Right lung (tissue), 5 donors: Measurements from ENCODE around the gene NR6A1. TPM values are rescaled to one million over a fixed set of nuclear protein-coding genes. Genes with fewer than 3 reads are reported as not detected.
A peak's percentile ranks its signal among the peaks of the same experiment; 100 is the strongest.

Source experiments
- DNase-seq, 2 donors: peaks; one replicate each; pipeline ENCODE4 v3.0.0-alpha.2; 2013
- polyA plus RNA-seq, 5 donors: library from polyadenylated mRNA; unstranded; fragments of 120-200 nt; gene quantifications; one replicate each; pipeline versions ENCODE4 v1.2.1 to v1.2.3, GENCODE V29; 2013; ENCODE audit warnings: inconsistent platforms in 1 of 5, low replicate concordance in 1 of 5; ENCODE audit not compliant: insufficient read length in 5 of 5, insufficient read depth in 1 of 5

Gene NR6A1
- polyA plus RNA-seq, 5 donors, result 1.3 to 2.5 (median 1.5) TPM

DNA sequence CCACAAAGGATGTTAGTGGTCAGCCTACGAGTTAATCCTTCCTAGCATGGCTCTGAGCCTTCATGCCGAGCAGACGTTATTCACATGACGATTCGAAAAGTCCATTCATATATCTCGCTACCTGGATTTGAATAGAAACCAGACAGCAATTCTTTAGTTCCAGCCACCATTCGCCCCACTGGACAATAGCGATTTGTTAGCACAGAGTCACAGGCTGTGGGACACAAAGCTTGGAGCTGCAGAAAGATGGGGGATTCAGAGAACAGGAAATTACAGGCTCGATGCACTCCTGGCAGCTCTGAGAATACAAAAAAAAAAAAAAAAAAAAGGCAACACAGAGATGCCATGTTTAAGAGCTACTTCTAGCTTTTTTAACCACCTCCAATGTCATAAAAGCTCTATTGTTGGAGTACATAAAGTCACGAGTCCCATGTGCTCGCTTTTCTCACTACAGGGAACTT is 110.7 kb downstream of the NR6A1 start:
- peak; percentile 65 to 78 for DNase-seq

GRCh38 chr9:124659099-124659659 is 111.9 kb downstream of the NR6A1 start:
- peak; percentile 84 to 88 for DNase-seq

GRCh38 chr9:124658165-124659017 is 112.7 kb downstream of the NR6A1 start:
- DNase-seq, result peak; percentile 90 to 94

GRCh38 chr9:124657516-124657915 is 113.6 kb downstream of the NR6A1 start:
- no peak for DNase-seq

DNA sequence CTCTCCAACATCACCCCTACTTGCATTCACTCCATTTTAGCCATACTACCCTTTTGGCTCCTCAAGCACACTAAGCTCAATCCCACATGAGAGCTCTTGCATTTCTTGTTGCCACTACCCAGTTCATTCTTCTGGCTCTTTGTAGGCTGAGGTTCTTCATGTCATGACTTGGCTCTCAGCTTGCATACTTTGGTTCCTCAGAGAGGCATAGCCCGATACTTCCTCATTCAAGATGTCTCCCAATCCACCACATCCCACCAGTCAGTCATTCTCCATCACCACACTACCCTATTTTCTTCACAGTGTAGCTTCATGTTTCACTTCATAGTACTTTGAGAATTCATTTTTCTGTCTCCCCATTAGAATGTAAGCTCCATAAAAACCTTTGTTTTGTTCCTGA is 116.7 kb downstream of the NR6A1 start:
- DNase-seq, result no peak

DNA sequence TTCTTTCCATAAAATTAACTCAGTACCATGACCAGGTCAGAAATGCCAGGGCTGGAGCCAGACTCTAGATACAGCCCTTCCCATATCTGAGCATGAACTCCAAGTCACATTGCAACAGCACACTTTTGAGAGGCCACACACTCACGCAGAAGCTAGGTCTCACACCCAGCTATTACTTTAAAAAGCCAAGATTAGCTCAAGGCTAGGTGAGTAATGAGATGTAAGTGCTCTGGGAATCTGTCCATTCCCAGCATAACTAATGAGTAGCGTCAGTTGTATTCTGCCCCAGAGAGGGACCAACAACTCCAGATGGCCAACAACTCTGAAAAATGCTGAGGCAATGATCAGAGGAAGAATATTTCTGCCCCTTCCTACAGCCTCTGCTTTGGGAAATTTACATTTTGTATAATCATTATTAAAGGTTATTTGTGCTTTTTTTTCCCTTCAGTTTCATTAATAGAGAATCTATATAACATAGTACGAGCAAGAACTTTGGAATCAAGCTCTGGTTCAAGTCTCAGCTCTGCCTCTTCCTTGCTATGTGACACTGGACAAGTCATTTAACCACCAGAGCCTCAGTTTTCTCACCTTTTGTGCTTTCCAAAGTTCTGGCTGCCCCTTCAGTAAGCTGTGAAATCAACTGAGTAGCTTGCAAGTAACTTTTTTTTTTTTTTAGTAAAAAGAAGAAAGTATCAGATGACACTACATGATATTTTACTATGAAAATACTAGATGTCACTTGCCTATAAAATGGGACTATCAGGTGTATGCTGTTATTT is 118.3 kb downstream of the NR6A1 start:
- no peak for DNase-seq

- no peak for DNase-seq
Observed at GRCh38 chr9:124652203-124652602, 118.9 kb downstream of the NR6A1 start.

DNA sequence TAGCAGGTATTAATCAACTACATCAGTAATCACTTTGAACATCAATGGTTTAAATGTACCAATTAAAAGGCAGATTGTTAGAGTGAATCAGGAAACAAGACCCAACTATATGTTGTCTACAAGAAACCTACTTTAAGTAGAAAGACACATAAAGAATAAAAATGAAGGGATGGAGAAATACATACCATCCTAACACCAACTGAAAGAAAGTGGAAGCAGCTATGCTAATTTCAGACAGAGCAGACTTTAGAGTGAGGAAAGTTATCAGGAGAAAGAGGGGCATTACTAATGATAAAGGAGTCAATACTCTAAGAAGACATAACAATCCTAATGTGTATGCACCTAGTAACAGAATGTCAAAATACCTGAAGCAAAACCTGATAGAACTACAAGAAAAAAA is 125.8 kb downstream of the NR6A1 start:
- DNase-seq, result no peak

DNA sequence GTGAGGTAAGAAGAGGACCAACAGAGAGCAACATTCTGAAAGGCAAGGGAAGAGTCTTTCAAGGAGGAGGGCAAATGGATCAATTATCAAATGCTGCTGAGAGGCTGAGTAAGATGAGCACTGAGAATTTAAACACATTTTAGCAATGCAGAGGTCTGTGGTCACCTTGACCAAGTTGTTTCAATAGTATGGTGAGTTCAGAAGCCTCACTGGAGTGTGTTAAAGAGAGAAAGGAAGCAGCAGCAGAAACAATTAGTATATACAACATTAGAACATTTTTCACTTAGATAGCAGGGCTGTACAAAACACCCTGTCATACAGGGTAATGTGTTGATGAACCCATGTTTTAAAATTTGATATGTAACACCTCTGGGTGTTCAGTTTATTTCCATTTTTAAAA is 131.5 kb downstream of the NR6A1 start:
- no peak for DNase-seq

DNA sequence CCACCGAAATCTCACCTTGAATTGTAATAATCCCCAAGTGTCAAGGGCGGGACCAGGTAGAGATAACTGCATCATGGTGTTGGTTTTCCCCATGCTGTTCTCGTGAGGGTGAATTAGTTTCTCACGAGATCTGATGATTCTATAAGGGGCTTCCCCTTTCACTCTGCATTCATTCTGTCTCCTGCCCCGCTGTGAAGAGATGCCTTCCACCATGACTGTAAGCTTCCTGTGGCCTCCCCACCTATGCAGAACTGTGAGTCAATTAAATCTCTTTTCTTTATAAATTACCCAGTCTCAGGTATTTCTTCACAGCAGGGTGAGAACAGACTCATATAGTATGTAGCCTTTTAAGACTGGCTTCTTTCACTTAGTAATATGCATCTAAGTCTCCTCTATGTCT is 135.8 kb downstream of the NR6A1 start:
- no peak for DNase-seq

DNA sequence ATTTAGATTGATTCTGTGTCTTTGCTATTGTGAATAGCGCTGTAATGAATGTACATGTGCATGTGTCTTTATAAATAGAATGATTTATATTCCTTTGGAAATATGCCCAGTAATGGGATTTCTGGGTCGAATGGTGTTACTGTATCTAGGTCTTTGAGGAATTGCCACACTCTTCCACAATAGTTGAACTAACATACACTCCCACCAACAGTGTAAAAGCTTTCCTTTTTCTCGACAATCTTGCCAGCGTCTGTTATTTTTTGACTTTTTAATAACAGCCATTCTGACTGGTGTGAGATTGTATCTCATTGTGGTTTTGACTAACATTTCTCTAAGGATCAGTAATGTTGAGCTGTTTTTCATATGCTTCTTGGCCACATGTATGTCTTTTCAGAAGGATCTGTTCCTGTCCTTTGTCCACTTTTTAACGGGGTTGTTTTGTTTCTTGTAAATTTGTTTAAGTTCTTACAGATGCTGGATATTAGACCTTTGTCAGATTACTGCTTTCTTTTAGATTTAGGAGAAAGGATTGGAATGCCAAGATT is 139.0 kb downstream of the NR6A1 start:
- DNase-seq, result no peak

DNA sequence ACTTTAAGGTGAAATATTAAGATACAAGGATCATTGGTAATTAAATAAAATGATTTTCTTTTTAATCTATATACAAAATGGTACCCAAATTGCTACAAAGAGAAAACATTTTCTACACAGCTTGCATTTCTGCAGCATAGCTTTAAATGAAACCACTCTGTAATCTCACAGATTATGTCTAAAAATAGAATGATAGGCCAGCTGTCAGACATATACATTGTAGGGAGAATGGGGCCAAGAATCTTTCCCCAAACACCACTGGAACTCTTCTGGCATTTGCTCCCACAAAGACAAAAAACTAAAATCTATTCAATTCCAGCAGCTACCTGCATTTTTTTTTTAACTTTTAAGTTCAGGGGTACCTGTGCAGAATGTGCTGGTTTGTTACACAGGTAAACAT is 139.8 kb downstream of the NR6A1 start:
- DNase-seq, result no peak

DNA sequence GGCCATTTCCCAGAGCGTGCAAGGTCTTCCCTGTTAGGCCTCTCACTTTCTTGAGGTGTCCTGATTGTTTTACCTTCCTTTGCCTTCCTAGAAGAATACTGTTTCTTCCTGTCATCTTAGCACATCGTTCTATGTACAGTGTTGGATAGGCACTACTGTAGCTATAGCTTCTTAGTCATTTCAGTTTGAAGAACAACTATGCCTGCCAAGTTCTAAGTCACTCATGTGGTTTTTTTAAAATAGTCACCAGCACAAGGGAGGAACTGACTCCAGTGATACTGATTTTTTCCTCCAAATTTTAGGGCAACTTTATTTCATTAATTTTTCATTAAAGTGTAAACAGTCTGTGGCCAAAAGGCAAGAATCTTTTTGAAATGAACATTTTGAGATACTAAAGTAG is 141.5 kb downstream of the NR6A1 start:
- DNase-seq, result no peak

- no peak for DNase-seq
Observed at GRCh38 chr9:124628741-124629140, 142.4 kb downstream of the NR6A1 start.

GRCh38 chr9:124626276-124626675 is 144.8 kb downstream of the NR6A1 start:
- no peak for DNase-seq

DNA sequence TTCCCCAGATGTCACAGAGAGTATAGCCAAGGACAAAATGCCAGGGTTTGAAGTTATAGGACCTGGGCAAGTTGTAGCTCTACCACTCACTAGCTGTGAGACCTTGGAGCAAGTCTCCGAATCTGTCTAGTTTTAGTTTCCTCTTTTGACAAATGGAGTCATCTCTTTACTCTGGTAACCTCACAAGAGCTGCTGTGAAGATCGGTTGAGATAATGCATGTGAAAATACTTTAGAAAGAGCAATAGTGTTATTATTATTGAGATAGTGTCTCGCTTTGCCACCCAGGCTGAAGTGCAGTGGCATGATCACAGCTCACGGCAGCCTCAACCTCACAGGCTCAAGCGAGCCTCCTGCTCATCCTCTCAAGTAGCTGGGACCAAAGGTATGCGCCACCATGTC is 146.0 kb downstream of the NR6A1 start:
- no peak for DNase-seq

DNA sequence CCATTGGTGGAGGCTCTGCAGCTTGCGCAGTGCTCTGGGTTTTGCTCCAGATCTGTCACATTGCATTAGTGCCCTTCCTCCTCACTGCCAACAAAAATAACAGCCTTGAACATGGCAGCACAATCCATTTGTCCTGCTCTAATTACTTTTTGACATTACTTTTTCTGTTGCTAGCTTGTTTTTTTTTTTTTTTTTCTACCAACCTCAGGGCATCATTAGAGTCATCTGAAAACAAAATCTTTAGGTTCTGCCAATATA is 146.4 kb downstream of the NR6A1 start:
- DNase-seq, result no peak

DNA sequence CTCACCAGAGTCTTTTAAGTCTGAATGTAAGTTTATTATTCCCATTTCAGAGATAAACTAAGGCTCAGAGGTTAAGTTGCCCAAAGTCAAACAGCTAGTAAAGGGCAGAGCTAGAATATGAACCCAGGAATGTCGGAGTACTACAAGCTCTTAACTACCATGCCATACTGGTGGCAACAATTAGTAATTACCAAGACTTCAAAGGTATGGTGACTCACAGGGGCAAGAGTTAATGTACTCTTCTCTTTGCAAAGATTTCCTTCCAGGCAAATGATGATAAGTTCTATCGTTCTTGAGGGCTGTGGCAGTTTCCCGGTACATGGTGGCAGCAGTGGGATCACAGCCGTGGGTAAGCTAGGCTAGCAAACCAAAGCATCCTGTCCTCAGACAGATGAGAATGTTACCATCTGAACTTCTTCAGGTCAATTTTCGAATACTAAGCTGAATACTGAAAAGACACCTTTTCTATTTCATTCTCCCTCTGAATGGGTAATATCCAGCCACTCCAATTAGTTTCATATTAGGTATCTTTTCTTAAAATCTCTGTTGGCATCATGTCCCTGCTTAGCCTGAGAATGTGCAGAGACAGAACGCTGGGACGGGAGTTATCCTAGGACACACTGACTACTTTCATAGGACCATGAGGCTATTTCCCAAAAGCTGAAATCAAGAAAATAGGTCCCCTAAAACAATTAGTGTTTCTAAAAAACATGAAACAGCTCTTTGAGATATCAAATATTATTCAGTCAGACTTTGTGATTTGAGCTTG is 147.0 kb downstream of the NR6A1 start:
- DNase-seq, result no peak

DNA sequence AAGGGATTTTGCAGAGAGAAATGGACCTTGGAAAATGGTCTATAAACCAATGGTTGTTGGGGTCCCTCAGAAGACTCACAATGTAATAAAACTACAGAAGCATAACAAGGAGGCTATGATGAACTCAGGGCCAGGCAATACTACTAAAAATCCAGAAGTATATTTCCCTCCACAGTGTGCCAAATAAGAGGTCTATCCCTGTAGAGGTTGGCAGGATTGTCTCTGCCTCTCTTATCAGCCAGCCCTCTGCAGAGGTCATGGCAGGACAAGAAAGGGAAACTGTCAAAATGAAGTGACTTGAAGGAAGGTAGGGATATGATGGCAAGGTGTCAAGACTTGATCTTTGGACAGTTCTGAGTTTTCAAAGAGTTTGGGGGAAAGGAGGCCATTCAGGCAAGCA is 148.2 kb downstream of the NR6A1 start:
- no peak for DNase-seq

GRCh38 chr9:124621371-124622328 is 149.5 kb downstream of the NR6A1 start:
- DNase-seq, result no peak

GRCh38 chr9:124618476-124618875 is 152.6 kb downstream of the NR6A1 start:
- DNase-seq, result no peak
